Measurements from ENCODE around the gene PARD3.

GRCh38 chr10:34628174-34628796 is 186.8 kb downstream of the PARD3 start:
- TF ChIP-seq POLR2A (IDR thresholded peaks at IDR 0.05) (no peak), CTCF (IDR thresholded peaks at IDR 0.05) (no peak)
